Measurements from ENCODE around the gene AREL1.

DNA sequence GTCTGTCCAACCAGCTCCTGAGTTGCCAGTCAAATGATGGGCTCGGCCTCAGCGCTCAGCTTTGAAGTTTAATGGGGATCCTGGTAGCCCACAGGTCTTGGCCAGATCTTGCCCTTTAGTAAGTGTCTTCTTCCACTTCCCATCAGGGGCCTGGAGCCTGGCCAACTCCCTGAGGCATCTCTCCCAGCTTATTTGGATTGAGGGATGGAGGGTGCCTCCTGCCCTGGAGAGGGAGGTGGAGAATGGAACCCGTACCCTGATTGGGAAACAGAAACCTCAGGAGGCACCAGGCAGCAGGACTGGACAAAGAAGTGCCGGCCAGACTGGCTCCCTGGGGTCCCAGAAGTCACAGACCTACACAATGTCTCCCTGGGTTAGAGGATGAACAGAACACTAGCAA, 60.3 kb downstream of the AREL1 start:
- no peak for TF ChIP-seq TAF1 (IDR thresholded peaks at IDR 0.05; ENCODE audit: low read depth, low read length)
- no peak for TF ChIP-seq POU2F2 (IDR thresholded peaks at IDR 0.05; ENCODE audit: low read depth, low read length)
- no peak for TF ChIP-seq POLR2AphosphoS5 (IDR thresholded peaks at IDR 0.05; ENCODE audit: low read depth, low read length)
